Fibroblast of pulmonary artery (primary cell): ENCODE results near the gene RPS6KA1.
A peak's percentile ranks its signal among the peaks of the same experiment; 100 is the strongest.
"Not testable (repeated sequence)": the region's sequence is repeated elsewhere in the genome, so short reads cannot be mapped to it uniquely, and the experiment has no call there.

Experiments
- DNase-seq: peaks from one replicate; pipeline ENCODE4 v3.0.0-alpha.2; 2010; ENCODE audit warnings: low read depth
- H3K4me3 ChIP-seq: replicated peaks from 2 replicates; pipeline ENCODE4 v1.5.1; 2011; ENCODE audit warnings: low read depth, mild to moderate bottlenecking, control low read depth, low read length, moderate library complexity
- TF ChIP-seq, protein P1 (sequence below): IDR thresholded peaks from 2 replicates; pipeline ENCODE4 v1.5.1; 2011; ENCODE audit warnings: mild to moderate bottlenecking, control low read depth, low read length, inconsistent platforms; ENCODE audit errors: missing control alignments

The RPS6KA1 gene

DNA sequence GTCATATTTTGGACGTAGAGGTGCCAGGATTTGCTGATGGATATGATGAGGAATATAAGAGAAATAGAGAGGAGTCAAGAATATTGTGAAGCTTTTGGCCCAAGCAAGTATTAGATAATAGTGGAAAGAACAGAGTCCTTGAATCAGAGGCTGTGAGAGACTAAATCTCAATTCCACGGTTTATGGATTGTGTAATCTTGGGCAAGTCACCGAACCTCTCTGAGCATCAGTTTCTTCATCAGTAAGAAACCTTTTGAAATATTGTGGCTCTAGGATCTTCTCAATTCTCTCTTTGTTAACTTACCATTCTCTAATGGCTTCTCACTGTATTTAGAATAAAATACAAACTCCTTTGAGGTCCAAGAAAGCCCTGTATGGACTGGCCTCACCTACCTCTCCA lies 77.6 kb downstream of the RPS6KA1 start:
- no peak overlapping the region for H3K4me3 ChIP-seq
- TF ChIP-seq, protein P1, sequence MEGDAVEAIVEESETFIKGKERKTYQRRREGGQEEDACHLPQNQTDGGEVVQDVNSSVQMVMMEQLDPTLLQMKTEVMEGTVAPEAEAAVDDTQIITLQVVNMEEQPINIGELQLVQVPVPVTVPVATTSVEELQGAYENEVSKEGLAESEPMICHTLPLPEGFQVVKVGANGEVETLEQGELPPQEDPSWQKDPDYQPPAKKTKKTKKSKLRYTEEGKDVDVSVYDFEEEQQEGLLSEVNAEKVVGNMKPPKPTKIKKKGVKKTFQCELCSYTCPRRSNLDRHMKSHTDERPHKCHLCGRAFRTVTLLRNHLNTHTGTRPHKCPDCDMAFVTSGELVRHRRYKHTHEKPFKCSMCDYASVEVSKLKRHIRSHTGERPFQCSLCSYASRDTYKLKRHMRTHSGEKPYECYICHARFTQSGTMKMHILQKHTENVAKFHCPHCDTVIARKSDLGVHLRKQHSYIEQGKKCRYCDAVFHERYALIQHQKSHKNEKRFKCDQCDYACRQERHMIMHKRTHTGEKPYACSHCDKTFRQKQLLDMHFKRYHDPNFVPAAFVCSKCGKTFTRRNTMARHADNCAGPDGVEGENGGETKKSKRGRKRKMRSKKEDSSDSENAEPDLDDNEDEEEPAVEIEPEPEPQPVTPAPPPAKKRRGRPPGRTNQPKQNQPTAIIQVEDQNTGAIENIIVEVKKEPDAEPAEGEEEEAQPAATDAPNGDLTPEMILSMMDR: no peak
- DNase-seq: peak; percentile 31

DNA sequence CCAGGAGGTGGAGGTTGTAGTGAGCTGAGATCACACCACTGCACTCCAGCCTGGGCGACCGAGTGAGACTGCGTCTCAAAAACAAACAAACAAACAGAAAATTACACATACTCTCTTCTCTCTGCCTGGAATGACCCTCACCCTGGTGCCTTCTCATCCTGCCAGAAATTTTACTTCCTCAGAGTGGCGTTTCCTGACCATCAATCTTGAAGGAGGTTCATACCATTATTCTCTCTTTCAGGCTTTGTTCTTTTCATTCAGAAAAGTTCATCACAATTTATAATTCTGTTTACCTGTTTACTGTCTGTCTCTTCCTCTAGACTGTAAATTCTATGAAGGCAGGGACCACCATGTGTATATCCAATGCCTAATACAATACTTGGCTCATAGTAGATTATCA lies 79.3 kb downstream of the RPS6KA1 start:
- H3K4me3 ChIP-seq: no peak overlapping the region
- TF ChIP-seq, protein P1: peak; percentile 5
- peak; percentile 33 for DNase-seq

DNA sequence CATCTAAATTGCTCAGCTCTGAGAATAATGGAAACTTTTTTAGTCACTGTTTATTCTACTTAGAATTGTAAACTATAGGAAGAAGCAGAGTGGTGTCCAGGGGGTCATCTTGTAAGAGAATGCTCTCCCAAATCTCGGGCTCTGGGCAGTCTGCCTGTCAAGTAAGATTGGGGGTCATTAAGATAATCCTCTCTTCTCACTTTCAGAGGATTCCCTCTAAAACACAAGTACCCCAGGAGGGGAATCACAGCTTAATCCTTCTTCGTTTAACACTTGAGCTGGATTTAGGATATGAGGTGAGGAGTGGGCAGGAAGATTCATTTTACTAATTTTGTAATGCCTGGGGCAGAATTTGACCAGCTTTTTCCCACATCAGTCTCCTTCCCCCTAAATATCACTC lies 81.2 kb downstream of the RPS6KA1 start:
- TF ChIP-seq, protein P1: no peak

DNA sequence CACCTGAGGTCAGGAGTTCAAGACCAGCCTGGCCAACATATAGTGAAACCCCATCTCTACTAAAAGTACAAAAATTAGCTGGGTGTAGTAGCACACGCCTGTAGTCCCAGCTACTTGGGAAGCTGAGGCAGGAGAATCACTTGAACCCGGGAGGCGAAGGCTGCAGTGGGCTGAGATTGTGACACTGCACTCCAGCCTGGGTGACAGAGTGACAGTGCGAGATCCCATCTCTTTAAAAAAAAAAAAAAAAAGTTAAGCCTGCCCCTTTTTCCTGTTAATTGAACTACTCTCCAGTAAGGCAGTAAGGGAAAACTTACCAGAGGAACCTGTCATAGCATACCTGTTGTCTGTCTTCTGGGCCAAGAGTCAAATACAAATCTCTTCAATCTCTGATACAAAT lies 83.1 kb downstream of the RPS6KA1 start:
- not testable (repeated sequence) for H3K4me3 ChIP-seq, DNase-seq

More for the DNA sequence above, 81.2 kb downstream of the RPS6KA1 start:
- no peak for DNase-seq
- no peak overlapping the region for H3K4me3 ChIP-seq

DNA sequence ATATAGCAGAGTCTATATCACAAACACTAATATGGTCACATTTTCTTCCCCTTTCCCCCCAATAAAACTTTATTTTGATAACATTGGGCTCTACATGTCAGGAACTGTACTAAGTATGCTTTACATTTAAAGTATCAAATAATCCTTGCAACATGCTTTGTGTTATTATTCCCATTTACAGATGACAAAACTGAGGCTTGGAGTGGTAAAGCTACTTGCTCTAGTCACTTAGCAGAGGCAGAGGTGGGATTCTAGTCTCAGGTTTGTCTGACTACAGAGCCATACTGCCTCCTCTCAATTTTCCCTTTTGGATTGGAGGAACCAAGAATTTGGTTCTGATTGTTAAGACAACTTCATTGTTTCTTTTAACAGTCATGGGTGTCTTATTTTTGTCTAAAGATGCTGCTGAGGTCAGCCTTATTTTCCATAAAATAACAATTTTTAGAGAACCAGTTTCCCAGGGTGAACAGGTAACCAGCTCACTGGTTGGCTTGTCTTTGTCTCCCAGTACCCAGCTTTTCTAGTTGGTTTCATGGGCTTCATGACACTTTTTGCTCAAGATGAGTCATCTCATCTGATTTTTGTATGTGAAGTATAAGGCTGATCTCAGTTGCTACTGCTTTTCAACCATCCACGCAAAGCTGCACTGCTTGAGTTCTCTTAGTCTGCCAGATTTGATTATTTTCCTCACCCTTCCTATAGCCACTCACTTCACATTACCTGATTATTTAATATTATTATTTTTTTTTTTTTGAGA lies 85.3 kb downstream of the RPS6KA1 start:
- DNase-seq: no peak
- no peak overlapping the region for H3K4me3 ChIP-seq
- TF ChIP-seq, protein P1: no peak

DNA sequence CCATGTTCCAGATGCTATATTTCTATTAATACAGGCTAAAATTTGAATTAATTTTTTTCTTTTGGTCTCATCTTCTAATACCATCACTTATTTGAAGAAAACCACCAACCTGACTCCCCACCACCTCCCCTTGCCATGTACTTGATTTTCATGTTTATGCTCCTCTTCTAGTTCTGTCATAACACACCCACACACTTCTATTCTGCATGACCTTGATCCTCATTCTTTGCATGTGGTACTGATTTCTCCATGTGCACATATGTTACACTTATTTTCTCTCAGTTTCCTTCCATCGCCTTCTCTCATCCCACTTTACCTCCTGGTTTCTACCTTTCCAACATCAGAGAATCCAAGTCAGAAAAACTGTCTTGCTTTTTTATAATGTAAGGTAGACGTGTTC lies 87.3 kb downstream of the RPS6KA1 start:
- TF ChIP-seq, protein P1: no peak
- no peak for DNase-seq
- H3K4me3 ChIP-seq: no peak overlapping the region

DNA sequence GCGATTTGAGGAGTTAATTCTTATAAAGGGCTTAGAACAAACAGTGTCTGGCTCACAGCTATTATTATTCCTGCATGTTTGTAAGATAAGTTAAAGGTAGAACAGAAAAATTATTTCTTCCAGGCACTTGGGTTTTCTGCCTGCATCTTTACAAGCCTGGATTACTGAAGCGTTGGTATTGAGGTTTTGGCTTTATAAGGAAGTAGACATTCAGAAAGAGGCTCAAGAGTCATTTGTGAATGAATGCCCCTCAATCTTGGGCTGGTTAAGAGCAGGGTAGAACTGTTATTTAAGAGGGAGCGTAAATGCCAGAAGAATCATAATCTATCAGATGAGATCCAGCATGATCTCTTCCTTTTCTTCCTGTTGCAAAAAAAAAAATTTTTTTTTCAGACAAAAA lies 89.0 kb downstream of the RPS6KA1 start:
- TF ChIP-seq, protein P1: no peak
- no peak for DNase-seq
- H3K4me3 ChIP-seq: no peak overlapping the region
